ENCODE data around the gene RUVBL2. TPM values are rescaled to one million over a fixed set of nuclear protein-coding genes. Genes with fewer than 3 reads are reported as not detected.
A peak's percentile ranks its signal among the peaks of the same experiment; 100 is the strongest.

Gene RUVBL2
- total RNA-seq, 1 experiment from 2014 or later: 130 TPM

- no peaks in the 10 kb centered on the region for H3K9me3 ChIP-seq (ENCODE audit: control insufficient read depth, low read depth, low read length)
- no peaks in the 10 kb centered on the region for H3K9me3 Mint-ChIP-seq
- no peak overlapping the region; the same call in 1 of the 2 replicates for H3K14ac ChIP-seq (ENCODE audit: insufficient read depth, low read length)
- WGBS (ENCODE audit: extremely low coverage, insufficient read length, low lambda C conversion rate): no CpG with 5 or more reads among the region's 4 CpGs
- no peak overlapping the region for H2BK120ac ChIP-seq (ENCODE audit: low read depth, low read length, poor library complexity, severe bottlenecking)
- DNase-seq: no peak
- H2AFZ ChIP-seq (ENCODE audit: low read length): no peak overlapping the region
- H3K27me3 Mint-ChIP-seq (ENCODE audit: low read depth): no peaks in the 10 kb centered on the region
- no peak overlapping the region for H2BK5ac ChIP-seq (ENCODE audit: insufficient read length, low read length)
- H4K20me1 ChIP-seq (ENCODE audit: control insufficient read depth, insufficient read depth, insufficient read length): no peaks in the 10 kb centered on the region
- H3K36me3 Mint-ChIP-seq (ENCODE audit: insufficient read depth in 1 of 3, low read depth in 3 of 3): peaks cover 18 to 49% (median 46%) of the 10 kb centered on the region in 3 experiments
- no peak overlapping the region for H3K4me2 ChIP-seq (ENCODE audit: insufficient read depth, insufficient read length, low read length)
- H3K23ac ChIP-seq (ENCODE audit: insufficient read length, low read depth, low read length): no peak overlapping the region
- no peak overlapping the region for H4K91ac ChIP-seq (ENCODE audit: insufficient read length, low read depth, low read length)
- no peak overlapping the region for H2BK15ac ChIP-seq (ENCODE audit: low read depth, low read length)
- H3K79me2 ChIP-seq (ENCODE audit: insufficient read depth, low read length): peaks cover 9% of the 10 kb centered on the region; the same call in 1 of the 2 replicates
- H4K5ac ChIP-seq (ENCODE audit: insufficient read length, low read depth, low read length): no peak overlapping the region
- H3K18ac ChIP-seq (ENCODE audit: insufficient read length, low read depth, low read length): no peak overlapping the region
- no peak overlapping the region for H4K8ac ChIP-seq (replicated peaks; ENCODE audit: insufficient read length, low read depth, low read length)
- no peaks in the 10 kb centered on the region for H3K27me3 ChIP-seq (ENCODE audit: insufficient read depth, low read length)
- H3K23me2 ChIP-seq (ENCODE audit: insufficient read length, low read depth, low read length, poor library complexity, severe bottlenecking): peaks cover 8% of the 10 kb centered on the region
- H2BK20ac ChIP-seq (ENCODE audit: low read depth, low read length, poor library complexity, severe bottlenecking): no peak overlapping the region
- H2BK12ac ChIP-seq (ENCODE audit: insufficient read length, low read depth, low read length): no peak overlapping the region
- H3T11ph ChIP-seq (ENCODE audit: low read length): no peak overlapping the region
- no peak overlapping the region for H2AK5ac ChIP-seq (ENCODE audit: insufficient read length, low read length)
- peak overlapping the region in 2 of 3 experiments; percentile 4 to 32; a peak in 2 of 7 replicates for H3K27ac Mint-ChIP-seq
- no peak overlapping the region for H3K4ac ChIP-seq (ENCODE audit: low read depth, low read length)
- peaks cover 30 to 35% of the 10 kb centered on the region in 2 experiments for H3K4me1 Mint-ChIP-seq
- H3K4me1 ChIP-seq (ENCODE audit: insufficient read depth, low read length): no peaks in the 10 kb centered on the region; the same call in 1 of the 2 replicates
- H3K4me3 Mint-ChIP-seq: peak overlapping the region; percentile 16 to 24; a peak in 3 of 5 replicates
- H3K56ac ChIP-seq (ENCODE audit: insufficient read length, low read depth, low read length): no peak overlapping the region
- TF ChIP-seq CTCF (conservative IDR thresholded peaks at IDR 0.05): no peak
- H3K9ac ChIP-seq (ENCODE audit: extremely low read depth, insufficient read length, low read length): no peak overlapping the region
- H3K27ac ChIP-seq (ENCODE audit: insufficient read length, low read depth, low read length): no peak overlapping the region
- H3K79me1 ChIP-seq (ENCODE audit: insufficient read depth, low read depth, low read length, poor library complexity, severe bottlenecking): no peaks in the 10 kb centered on the region
Observed at GRCh38 chr19:48990400-48990799, 3.3 kb upstream of the RUVBL2 start.

Data from H9 (cell line).